Upper lobe of left lung (tissue), 6 donors: ENCODE results near the gene PIGO. TPM values are rescaled to one million over a fixed set of nuclear protein-coding genes. Genes with fewer than 3 reads are reported as not detected.

Source experiments
- ATAC-seq, 2 donors: fragments of 200-7000 bp; cut with Tn5 transposase; one replicate each; pipeline ENCODE4 v1.9.1; 2022; ENCODE audit warnings: mild to moderate bottlenecking in 2 of 2, moderate library complexity in 2 of 2; ENCODE audit not compliant: low FRiP score in 2 of 2
- DNase-seq, 2 donors: peaks; one replicate each; pipeline ENCODE4 v3.0.0-alpha.2; 2019 to 2020
- H3K27ac ChIP-seq, 4 donors: fragments of 200-600 bp; sonication (generic); one replicate each; pipeline ENCODE4 v1.5.1; 2016 to 2019
- H3K27me3 ChIP-seq, 4 donors: fragments of 200-600 bp; sonication (generic); one replicate each; pipeline ENCODE4 v1.5.1; 2017 to 2019
- H3K36me3 ChIP-seq, 4 donors: fragments of 200-600 bp; sonication (generic); one replicate each; pipeline ENCODE4 v1.5.1; 2016 to 2019
- H3K4me1 ChIP-seq, 4 donors: fragments of 200-600 bp; sonication (generic); one replicate each; pipeline ENCODE4 v1.5.1; 2018 to 2019
- H3K4me3 ChIP-seq, 4 donors: fragments of 200-600 bp; sonication (generic); one replicate each; pipeline ENCODE4 v1.5.1; 2017 to 2019; ENCODE audit warnings: mild to moderate bottlenecking in 2 of 4, moderate library complexity in 1 of 4
- H3K9me3 ChIP-seq, 4 donors: fragments of 200-600 bp; sonication (generic); one replicate each; pipeline ENCODE4 v1.5.1; 2018 to 2019
- EP300 ChIP-seq, 4 donors: sonication (generic); formaldehyde crosslinking; IDR thresholded peaks; one replicate each; pipeline ENCODE4 v1.5.1; 2017; ENCODE audit warnings: antibody characterized with exemption in 4 of 4, control low read depth in 2 of 4
- POLR2A ChIP-seq, 4 donors: fragments of 450-650 bp; IDR thresholded peaks; one replicate each; pipeline ENCODE4 v1.5.1; 2016 to 2017; ENCODE audit warnings: antibody characterized with exemption in 4 of 4, mild to moderate bottlenecking in 2 of 4
- POLR2AphosphoS5 ChIP-seq, 2 donors: sonication (generic); formaldehyde crosslinking; IDR thresholded peaks; one replicate each; pipeline ENCODE4 v1.5.1; 2017; ENCODE audit warnings: antibody characterized with exemption in 2 of 2
- WGBS, 2 donors: methylation state at CpG; one replicate each; pipeline ENCODE4 v1.1.5; 2017 to 2018; 5-methylcytosine and 5-hydroxymethylcytosine counted together
- total RNA-seq, 6 donors: library from RNA; depleted of rRNA in 4 of 6; stranded (reverse); fragments of >200 nt in 4 of 6; gene quantifications; one replicate each; pipeline versions ENCODE4 v1.1.0 to v1.2.1, GENCODE V29; 2016 to 2021
- TF ChIP-seq, protein P1 (sequence below), 6 experiments: fragments of 450-650 bp in 4 of 6; fragments of 200-600 bp in 2 of 6; sonication (generic) in 2 of 6; IDR thresholded peaks; one replicate each; pipeline ENCODE4 v1.5.1; 2016 to 2019; ENCODE audit warnings: antibody characterized with exemption in 6 of 6
- donor health status: DM: no; HTN: no; CAD: no; lungs with moderate emphysema.
- donor health status: DM: no; HTN: yes; CAD: no; lungs with severe emphysema.

Gene PIGO
- total RNA-seq, 6 donors from 2014 or later = 11.5 to 29.0 (median 19.1) TPM

GRCh38 chr9:35079041-35079425 is 17.4 kb downstream of the PIGO start:
- no peaks in the 10 kb centered on the region for H3K27me3 ChIP-seq
- H3K9me3 ChIP-seq = no peaks in the 10 kb centered on the region
- DNase-seq (no peak), ATAC-seq (no peak)
- peak overlapping the region in 3 of 4 donors; percentile 57 to 85 (median 80) for H3K27ac ChIP-seq
- H3K4me1 ChIP-seq = peaks cover 8 to 21% (median 12%) of the 10 kb centered on the region in 4 donors
- 12 to 15% methylated on average over 7 to 10 of the region's 10 CpGs for WGBS, 2 donors
- H3K36me3 ChIP-seq = peaks cover 0 to 7% (median 3%) of the 10 kb centered on the region in 4 donors
- TF ChIP-seq EP300 (IDR thresholded peaks at IDR 0.05) (no peak), POLR2A (IDR thresholded peaks at IDR 0.05) (no peak), POLR2AphosphoS5 (IDR thresholded peaks at IDR 0.05) (no peak)
- TF ChIP-seq, protein P1, sequence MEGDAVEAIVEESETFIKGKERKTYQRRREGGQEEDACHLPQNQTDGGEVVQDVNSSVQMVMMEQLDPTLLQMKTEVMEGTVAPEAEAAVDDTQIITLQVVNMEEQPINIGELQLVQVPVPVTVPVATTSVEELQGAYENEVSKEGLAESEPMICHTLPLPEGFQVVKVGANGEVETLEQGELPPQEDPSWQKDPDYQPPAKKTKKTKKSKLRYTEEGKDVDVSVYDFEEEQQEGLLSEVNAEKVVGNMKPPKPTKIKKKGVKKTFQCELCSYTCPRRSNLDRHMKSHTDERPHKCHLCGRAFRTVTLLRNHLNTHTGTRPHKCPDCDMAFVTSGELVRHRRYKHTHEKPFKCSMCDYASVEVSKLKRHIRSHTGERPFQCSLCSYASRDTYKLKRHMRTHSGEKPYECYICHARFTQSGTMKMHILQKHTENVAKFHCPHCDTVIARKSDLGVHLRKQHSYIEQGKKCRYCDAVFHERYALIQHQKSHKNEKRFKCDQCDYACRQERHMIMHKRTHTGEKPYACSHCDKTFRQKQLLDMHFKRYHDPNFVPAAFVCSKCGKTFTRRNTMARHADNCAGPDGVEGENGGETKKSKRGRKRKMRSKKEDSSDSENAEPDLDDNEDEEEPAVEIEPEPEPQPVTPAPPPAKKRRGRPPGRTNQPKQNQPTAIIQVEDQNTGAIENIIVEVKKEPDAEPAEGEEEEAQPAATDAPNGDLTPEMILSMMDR (IDR thresholded peaks at IDR 0.05) = no peak
- peak overlapping the region; percentile 54 to 84 (median 78) for H3K4me3 ChIP-seq

DNA sequence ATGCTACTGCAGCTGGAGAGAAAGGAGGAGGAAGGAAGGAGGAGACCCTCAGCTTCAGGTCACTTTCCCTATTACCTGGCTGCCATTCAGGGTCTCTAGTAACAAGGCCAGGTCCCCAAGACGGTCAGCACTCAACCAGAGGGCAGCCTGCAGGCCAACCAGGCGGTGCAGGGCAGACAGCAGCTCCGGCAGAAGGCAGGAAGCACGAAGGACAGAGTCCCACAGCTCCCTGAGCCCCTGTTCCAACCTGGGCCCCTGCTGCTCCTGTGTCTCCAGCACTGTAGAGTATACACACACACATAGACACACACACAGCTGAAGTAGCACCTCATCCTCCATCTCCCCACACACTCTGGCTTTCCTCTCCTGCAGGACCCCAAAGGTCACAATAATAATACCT is 18.3 kb downstream of the PIGO start:
- ATAC-seq (no peak), DNase-seq (peak in 1 of 2 donors; percentile 30)
- no peak overlapping the region for H3K27ac ChIP-seq
- H3K9me3 ChIP-seq = no peaks in the 10 kb centered on the region
- no peaks in the 10 kb centered on the region for H3K27me3 ChIP-seq
- WGBS, 2 donors = 60 to 74% methylated on average over 1 to 4 of the region's 4 CpGs
- H3K4me3 ChIP-seq = no peak overlapping the region
- peaks cover 0 to 7% (median 3%) of the 10 kb centered on the region in 4 donors for H3K36me3 ChIP-seq
- TF ChIP-seq EP300 (IDR thresholded peaks at IDR 0.05) = no peak
- TF ChIP-seq POLR2A (IDR thresholded peaks at IDR 0.05) = no peak
- TF ChIP-seq POLR2AphosphoS5 (IDR thresholded peaks at IDR 0.05) = no peak
- TF ChIP-seq, protein P1 (IDR thresholded peaks at IDR 0.05) = no peak
- H3K4me1 ChIP-seq = peaks cover 10 to 25% (median 13%) of the 10 kb centered on the region in 4 donors

GRCh38 chr9:35076848-35077247 is 19.5 kb downstream of the PIGO start:
- Histone ChIP-seq H3K9me3 (no peaks in the 10 kb centered on the region), H3K4me3 (no peak overlapping the region), H3K27me3 (no peaks in the 10 kb centered on the region), H3K27ac (no peak overlapping the region), H3K36me3 (peaks cover 0 to 7% (median 3%) of the 10 kb centered on the region in 4 donors), H3K4me1 (peaks cover 12 to 28% (median 15%) of the 10 kb centered on the region in 4 donors)
- no peak for ATAC-seq
- TF ChIP-seq, protein P1 (IDR thresholded peaks at IDR 0.05) = no peak
- TF ChIP-seq POLR2AphosphoS5 (IDR thresholded peaks at IDR 0.05) (no peak), POLR2A (IDR thresholded peaks at IDR 0.05) (no peak), EP300 (IDR thresholded peaks at IDR 0.05) (no peak)
- no peak for DNase-seq
- WGBS, 2 donors = 98 to 100% methylated on average over 2 to 4 of the region's 4 CpGs

GRCh38 chr9:35075358-35075757 is 21.0 kb downstream of the PIGO start:
- peaks cover 19 to 37% (median 19%) of the 10 kb centered on the region in 4 donors for H3K4me1 ChIP-seq
- no peak for TF ChIP-seq POLR2A (IDR thresholded peaks at IDR 0.05)
- no peak for TF ChIP-seq POLR2AphosphoS5 (IDR thresholded peaks at IDR 0.05)
- TF ChIP-seq EP300 (IDR thresholded peaks at IDR 0.05) = no peak
- TF ChIP-seq, protein P1 (IDR thresholded peaks at IDR 0.05) = no peak
- H3K36me3 ChIP-seq = peaks cover 0 to 11% (median 4%) of the 10 kb centered on the region in 4 donors
- WGBS, 2 donors = 100% methylated on average over 1 to 4 of the region's 4 CpGs
- no peak overlapping the region for H3K27ac ChIP-seq
- ATAC-seq (no peak), DNase-seq (no peak)
- no peaks in the 10 kb centered on the region for H3K27me3 ChIP-seq
- no peak overlapping the region for H3K4me3 ChIP-seq
- H3K9me3 ChIP-seq = no peaks in the 10 kb centered on the region

DNA sequence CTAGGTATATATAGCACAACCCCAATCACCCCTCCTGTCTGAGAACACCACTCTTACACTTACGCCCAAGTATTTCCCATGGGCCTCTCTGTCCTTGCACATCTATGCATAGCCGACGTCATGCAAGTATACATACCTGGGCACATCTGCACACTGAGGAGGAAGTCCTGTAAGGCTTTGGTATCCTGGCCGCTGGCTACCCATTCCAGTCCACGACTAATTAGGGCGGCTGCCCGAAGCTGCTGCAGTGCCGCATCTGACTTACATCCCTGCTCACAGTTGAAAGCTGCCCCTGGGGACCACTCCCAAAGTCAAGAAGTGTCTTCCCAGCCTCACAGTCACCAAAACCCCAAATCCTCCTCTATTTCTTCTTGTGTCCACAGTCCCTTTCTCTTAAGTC is 21.6 kb downstream of the PIGO start:
- 93 to 96% methylated on average over 8 of the region's 8 CpGs for WGBS, 2 donors
- no peak overlapping the region for H3K4me3 ChIP-seq
- peak in 1 of 2 donors; percentile 23 for DNase-seq
- ATAC-seq = no peak
- H3K27me3 ChIP-seq = no peaks in the 10 kb centered on the region
- H3K4me1 ChIP-seq = peaks cover 23 to 41% (median 24%) of the 10 kb centered on the region in 4 donors
- no peak for TF ChIP-seq POLR2A (IDR thresholded peaks at IDR 0.05)
- TF ChIP-seq, protein P1 (IDR thresholded peaks at IDR 0.05) = no peak
- TF ChIP-seq POLR2AphosphoS5 (IDR thresholded peaks at IDR 0.05) = no peak
- no peak for TF ChIP-seq EP300 (IDR thresholded peaks at IDR 0.05)
- no peaks in the 10 kb centered on the region for H3K9me3 ChIP-seq
- peaks cover 0 to 11% (median 4%) of the 10 kb centered on the region in 4 donors for H3K36me3 ChIP-seq
- H3K27ac ChIP-seq = no peak overlapping the region
